Activated CD4-positive, alpha-beta T cell treated with anti-CD3 and anti-CD28 coated beads, Interleukin-2, amount 50 U/mL, for 48 hours (primary cell): ENCODE results near the gene CPB1.

Experiments
- DNase-seq, 2 experiments: peaks; one replicate each; pipeline ENCODE4 v3.0.0-alpha.2; 2020

The CPB1 gene

DNA sequence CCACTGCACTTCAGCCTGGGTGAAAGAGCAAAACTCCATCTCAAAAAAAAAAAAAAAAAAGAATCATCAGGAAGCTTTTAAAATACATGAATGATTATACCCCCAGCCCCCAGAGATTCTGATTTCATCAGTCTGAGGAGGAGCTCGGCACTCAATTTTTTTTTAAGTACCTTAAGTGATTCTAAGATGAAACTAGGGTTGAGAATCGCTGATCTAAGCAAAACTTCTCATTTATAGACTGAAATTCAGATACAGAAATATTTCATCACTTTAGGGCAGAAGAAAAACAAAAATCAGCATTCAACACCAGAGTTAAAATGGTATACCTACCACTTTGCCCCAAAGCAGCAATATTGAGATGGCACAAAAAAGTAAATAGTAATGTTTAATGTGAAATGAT is 62.2 kb downstream of the CPB1 start:
- no peak for DNase-seq

DNA sequence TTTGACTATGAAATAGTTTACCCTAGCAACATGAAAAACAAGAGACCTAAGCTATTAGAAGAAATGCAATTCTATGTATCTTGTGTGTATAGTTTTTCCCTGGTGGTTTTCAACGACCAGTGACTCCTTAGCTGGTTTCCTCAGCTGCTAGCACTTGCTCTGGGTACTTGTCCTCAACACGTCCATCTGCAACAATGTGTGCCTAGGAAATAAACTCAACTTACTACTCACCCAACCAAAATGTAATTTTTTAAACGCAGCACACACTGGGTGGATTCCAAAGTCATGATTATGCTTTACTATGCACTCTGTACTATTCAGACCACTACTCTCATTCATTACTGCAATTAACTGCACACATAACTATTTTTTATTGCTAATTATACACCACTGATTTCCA is 68.5 kb downstream of the CPB1 start:
- no peak for DNase-seq

DNA sequence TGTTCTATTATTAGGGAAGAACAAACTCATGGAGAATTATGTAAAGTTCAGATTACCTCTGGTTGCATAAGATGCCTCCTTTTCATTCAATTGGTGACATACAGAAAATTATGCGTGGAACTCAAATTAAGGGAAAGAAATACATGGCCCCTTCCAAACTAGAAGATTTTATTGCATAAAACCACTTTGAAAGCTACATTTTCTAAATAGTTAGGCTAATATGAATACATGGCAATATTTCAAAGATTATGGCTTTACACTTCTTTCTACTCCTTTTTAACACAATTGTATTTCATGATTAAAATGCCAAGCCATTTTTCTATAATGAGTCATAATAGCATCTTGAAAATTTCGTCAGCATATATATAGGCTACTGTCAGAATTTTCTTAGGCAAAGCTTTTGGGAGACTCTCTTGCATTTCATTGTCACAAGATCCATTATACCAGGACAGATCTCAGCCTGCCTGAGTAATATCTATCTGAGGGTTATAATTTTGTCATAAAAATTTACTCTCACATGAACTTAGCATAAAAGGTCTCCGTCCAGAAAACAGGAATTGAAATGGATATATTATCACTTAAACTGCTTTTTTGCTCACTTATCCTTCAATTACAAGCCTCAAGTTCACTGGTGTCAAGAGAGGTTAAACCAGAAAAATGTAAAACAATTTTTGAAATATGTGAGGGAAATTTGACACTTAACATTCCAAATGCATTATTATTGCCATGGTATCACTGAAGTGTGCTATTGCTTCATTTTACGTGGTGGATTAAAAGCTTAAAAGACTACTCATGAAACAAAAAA is 74.6 kb downstream of the CPB1 start:
- no peak for DNase-seq

DNA sequence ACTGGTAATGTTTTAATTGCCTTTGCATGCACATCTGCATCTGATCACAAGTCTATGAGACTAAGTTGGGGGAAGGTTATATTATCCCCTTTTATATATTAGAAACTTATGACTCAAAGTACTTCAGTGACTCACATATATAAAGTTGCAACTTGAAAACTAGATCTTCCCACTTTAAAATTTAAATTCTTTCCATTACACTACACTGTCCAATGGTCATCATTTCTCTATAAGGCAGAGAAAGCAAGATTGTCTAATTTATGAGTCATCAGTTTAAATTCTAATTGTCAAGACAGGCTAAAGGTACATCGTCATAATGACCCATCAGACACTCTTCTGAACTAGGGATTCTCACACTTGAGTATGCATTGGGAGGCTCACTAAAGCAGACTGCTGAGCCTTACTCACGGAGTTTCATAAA is 75.4 kb downstream of the CPB1 start:
- DNase-seq, result no peak

DNA sequence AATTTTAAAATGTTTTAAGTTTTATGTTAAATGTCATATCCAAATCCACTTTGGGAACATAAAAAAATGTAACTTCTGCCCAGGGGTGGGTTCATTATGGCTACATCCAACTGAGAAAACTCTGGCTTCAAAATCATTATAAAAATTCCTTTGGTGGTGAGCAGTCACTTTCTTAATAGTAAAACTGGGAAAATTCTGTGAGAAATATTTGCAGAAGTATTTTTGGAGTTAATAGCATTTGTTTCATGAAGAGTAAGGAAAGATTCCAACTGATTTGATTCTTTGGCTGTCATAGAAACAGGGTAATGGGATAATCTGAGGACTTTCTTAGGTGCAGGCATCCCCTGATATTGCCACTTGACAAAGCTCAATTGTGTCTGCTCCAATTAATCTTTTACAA is 76.3 kb downstream of the CPB1 start:
- DNase-seq, result no peak

GRCh38 chr3:148906667-148907066 is 79.1 kb downstream of the CPB1 start:
- no peak for DNase-seq
